Testis (tissue), 5 donors: ENCODE data around the gene TROAP. TPM values are rescaled to one million over a fixed set of nuclear protein-coding genes. Genes with fewer than 3 reads are reported as not detected.
A peak's percentile ranks its signal among the peaks of the same experiment; 100 is the strongest.

Source experiments
- DNase-seq: peaks from one replicate; pipeline ENCODE4 v3.0.0-alpha.2; 2019
- H3K27ac ChIP-seq, 2 donors: fragments of 200-600 bp; sonication (generic); one replicate each; pipeline ENCODE4 v1.5.1; 2019
- H3K27me3 ChIP-seq: fragments of 200-600 bp; sonication (generic); one replicate; pipeline ENCODE4 v1.5.1; 2019
- H3K36me3 ChIP-seq: fragments of 200-600 bp; sonication (generic); one replicate; pipeline ENCODE4 v1.5.1; 2017; ENCODE audit warnings: low read depth; ENCODE audit errors: missing control alignments
- H3K4me1 ChIP-seq: fragments of 200-600 bp; sonication (generic); one replicate; pipeline ENCODE4 v1.5.1; 2019
- H3K4me3 ChIP-seq, 2 donors: fragments of 200-600 bp; sonication (generic); one replicate each; pipeline ENCODE4 v1.5.1; 2017 to 2019
- H3K9me3 ChIP-seq: fragments of 200-600 bp; sonication (generic); one replicate; pipeline ENCODE4 v1.5.1; 2017
- POLR2A ChIP-seq: fragments of 450-650 bp; IDR thresholded peaks from one replicate; pipeline ENCODE4 v1.6.1; 2017; ENCODE audit warnings: antibody characterized with exemption, mild to moderate bottlenecking, moderate library complexity
- WGBS, 2 donors: methylation state at CpG; one replicate each; pipeline ENCODE4 v1.1.5; 2018; 5-methylcytosine and 5-hydroxymethylcytosine counted together
- intact Hi-C: fragments of 100-400 bp; cut with DNase I; formaldehyde crosslinking; loops from one replicate; pipeline ENCODE4 v1.15.1; 2023; ENCODE audit warnings: low total_unique reads
- long read RNA-seq, 2 donors: transcript quantifications; one replicate each; lab custom pipeline, GENCODE V29; 2026
- polyA plus RNA-seq: library from polyadenylated mRNA; stranded (reverse); fragments of 350-450 nt; fragmentation: Illumina TruSeq; extraction: RNeasy Lipid Tissue Mini Kit (QIAGEN cat#74804); gene quantifications from one replicate; pipeline ENCODE4 v1.2.3, GENCODE V29; 2014; ENCODE audit warnings: low read depth, low replicate concordance; ENCODE audit not compliant: insufficient read depth
- total RNA-seq, 2 donors: library from RNA; depleted of rRNA; stranded (reverse); fragments of >200 nt; gene quantifications; one replicate each; pipeline ENCODE4 v1.2.3, GENCODE V29; 2016
- TF ChIP-seq, protein P1 (sequence below), 3 experiments: fragments of 450-650 bp in 2 of 3; fragments of 200-600 bp in 1 of 3; sonication (generic) in 1 of 3; IDR thresholded peaks; one replicate each; pipeline ENCODE4 v1.5.1; 2016 to 2019; ENCODE audit warnings: antibody characterized with exemption in 3 of 3, mild to moderate bottlenecking in 2 of 3, moderate library complexity in 1 of 3

TROAP gene, protein sequence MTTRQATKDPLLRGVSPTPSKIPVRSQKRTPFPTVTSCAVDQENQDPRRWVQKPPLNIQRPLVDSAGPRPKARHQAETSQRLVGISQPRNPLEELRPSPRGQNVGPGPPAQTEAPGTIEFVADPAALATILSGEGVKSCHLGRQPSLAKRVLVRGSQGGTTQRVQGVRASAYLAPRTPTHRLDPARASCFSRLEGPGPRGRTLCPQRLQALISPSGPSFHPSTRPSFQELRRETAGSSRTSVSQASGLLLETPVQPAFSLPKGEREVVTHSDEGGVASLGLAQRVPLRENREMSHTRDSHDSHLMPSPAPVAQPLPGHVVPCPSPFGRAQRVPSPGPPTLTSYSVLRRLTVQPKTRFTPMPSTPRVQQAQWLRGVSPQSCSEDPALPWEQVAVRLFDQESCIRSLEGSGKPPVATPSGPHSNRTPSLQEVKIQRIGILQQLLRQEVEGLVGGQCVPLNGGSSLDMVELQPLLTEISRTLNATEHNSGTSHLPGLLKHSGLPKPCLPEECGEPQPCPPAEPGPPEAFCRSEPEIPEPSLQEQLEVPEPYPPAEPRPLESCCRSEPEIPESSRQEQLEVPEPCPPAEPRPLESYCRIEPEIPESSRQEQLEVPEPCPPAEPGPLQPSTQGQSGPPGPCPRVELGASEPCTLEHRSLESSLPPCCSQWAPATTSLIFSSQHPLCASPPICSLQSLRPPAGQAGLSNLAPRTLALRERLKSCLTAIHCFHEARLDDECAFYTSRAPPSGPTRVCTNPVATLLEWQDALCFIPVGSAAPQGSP
- 10 to 100 TPM; 22.8 to 36.1 TPM for total RNA-seq
- polyA plus RNA-seq = 61.7 TPM
- long read RNA-seq, donor 1, partial matches to known transcripts = 0 of 2 reads
- long read RNA-seq, donor 1, other reads (novel, unspliced or antisense) = 0 of 2 reads
- long read RNA-seq, donor 2, partial matches to known transcripts = 0 of 1 reads
- long read RNA-seq, donor 2, other reads (novel, unspliced or antisense) = 0 of 1 reads

DNA sequence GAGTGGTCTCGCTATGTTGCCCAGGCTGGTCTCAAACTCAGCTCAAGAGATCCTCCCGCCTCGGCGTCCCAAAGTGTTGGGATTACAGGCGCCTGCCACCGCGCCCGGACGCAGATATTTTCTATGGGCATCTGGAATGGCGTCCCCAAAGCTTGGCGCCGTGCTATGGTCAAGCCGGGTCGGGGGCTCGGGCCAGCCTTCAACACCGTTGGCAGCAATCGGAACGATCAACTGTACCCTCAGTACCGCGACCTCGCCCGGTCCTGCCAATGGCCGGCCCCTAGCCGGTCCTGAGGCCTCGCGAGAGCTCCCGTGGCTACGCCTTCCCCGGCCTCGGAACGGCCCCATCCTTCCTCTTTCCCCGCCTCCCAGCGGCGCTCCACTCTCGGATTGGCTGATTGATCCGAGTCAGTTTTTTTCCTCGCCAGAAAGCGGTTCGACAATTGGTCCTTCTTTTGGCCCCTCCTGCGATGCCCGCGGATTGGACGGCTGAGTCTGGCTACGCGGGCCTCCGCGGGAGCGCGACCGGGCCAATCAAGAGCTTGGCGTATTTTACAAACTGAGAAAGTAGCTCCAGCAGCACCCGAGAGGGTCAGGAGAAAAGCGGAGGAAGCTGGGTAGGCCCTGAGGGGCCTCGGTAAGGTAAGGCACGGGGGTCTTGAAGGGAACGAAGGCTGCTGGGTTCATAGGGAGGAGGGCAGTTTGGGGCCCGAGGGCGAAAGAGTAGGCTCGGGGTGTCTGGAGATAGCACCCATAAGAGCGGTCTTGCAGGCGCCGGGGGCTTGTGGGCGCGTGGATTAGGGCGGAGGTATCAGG lies at the start of gene TROAP:
Gene TROAP (plus strand): TSS at position 548 of the 816 bp plus-strand sequence. CDS start 354 bp downstream, outside the sequence.
- TF ChIP-seq, protein P1, sequence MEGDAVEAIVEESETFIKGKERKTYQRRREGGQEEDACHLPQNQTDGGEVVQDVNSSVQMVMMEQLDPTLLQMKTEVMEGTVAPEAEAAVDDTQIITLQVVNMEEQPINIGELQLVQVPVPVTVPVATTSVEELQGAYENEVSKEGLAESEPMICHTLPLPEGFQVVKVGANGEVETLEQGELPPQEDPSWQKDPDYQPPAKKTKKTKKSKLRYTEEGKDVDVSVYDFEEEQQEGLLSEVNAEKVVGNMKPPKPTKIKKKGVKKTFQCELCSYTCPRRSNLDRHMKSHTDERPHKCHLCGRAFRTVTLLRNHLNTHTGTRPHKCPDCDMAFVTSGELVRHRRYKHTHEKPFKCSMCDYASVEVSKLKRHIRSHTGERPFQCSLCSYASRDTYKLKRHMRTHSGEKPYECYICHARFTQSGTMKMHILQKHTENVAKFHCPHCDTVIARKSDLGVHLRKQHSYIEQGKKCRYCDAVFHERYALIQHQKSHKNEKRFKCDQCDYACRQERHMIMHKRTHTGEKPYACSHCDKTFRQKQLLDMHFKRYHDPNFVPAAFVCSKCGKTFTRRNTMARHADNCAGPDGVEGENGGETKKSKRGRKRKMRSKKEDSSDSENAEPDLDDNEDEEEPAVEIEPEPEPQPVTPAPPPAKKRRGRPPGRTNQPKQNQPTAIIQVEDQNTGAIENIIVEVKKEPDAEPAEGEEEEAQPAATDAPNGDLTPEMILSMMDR (IDR thresholded peaks at IDR 0.05) = no peak
- peak; percentile 55 for TF ChIP-seq POLR2A
- H3K36me3 ChIP-seq = no peaks in the 10 kb centered on the region
- no peaks in the 10 kb centered on the region for H3K9me3 ChIP-seq
- H3K27ac ChIP-seq = peak within 1 kb of the TSS; percentile 35 to 36
- peak; percentile 98 for DNase-seq
- 0 to 1% methylated on average over 64 of the region's 65 CpGs for WGBS, 2 donors
- H3K27me3 ChIP-seq = no peaks in the 10 kb centered on the region
- intact Hi-C loops = no loop called here
- H3K4me1 ChIP-seq = no peaks in the 10 kb centered on the region
- peak within 1 kb of the TSS; percentile 61 to 73 for H3K4me3 ChIP-seq

DNA sequence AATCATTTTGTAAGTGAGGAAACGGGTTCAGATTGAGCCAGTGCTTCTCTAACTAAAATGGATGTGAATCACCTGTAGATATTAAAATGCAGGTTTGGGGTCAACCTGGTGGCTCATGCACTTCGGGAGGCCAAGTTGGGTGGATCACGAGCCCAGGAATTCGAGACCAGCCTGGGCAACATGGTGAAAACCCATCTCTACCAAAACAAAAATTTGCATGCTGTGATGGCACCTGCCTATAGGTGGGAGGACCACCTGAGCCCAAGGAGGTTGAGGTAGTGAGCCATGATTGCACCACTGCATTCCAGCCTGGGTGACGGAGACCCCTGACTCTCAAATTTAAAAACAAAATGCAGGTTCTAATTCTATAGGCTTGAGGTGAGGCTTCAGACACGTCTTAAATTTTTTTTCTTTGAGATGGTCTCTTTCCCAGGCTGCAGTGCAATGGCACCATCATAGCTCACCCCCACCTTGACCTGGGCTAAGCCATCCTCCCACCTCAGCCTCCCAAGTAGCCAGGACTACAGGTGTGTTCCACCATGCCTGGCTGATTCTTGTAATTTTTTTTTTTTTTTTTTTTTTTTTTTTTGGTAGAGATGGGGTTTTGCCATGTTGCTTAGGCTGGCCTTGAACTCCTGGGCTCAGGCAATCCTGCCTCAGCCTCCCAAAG lies 49.2 kb upstream of the TROAP start:
- Histone ChIP-seq H3K27me3 (no peaks in the 10 kb centered on the region), H3K27ac (no peak overlapping the region), H3K9me3 (no peaks in the 10 kb centered on the region), H3K36me3 (no peaks in the 10 kb centered on the region), H3K4me3 (no peak overlapping the region), H3K4me1 (no peaks in the 10 kb centered on the region)
- intact Hi-C loops = no loop called here
- TF ChIP-seq, protein P1 (IDR thresholded peaks at IDR 0.05) = no peak
- TF ChIP-seq POLR2A = no peak
- no peak for DNase-seq
- whole genome bisulfite sequencing, 2 donors = 89 to 92% methylated on average over 6 of the region's 6 CpGs

DNA sequence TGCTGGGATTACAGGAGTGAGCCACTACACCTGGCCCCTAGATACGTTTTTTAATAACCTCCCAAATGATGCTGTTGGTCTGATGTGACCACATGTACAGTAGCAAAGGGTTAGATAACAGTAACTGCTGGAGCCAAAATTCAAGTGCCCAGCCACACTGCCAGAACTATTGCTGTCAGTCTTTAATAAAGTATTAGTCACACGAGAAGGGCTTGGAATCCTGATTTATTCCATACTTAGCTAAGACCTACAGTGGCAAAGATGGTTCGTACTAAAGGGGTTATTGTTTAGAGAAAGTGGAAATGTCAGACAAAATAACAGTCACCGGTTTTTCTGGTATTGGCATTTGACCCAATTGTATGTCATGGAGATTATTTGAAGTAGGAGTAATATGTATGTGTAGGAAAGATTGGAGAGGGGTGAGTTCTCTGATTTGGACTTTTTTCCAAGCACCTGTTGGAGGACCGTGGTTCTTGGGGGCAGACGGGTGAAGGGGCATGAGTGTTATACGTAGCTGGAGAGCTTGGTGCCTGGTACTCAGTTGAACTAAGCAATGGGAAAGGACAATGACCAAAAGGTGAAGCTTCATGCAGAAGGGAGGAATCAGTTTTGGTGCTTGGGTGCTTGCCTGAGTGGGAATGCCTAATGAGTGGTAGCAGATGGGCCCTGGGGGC lies 48.5 kb upstream of the TROAP start:
- TF ChIP-seq, protein P1 (IDR thresholded peaks at IDR 0.05) = no peak
- TF ChIP-seq POLR2A = no peak
- H3K4me1 ChIP-seq = no peaks in the 10 kb centered on the region
- H3K36me3 ChIP-seq = no peaks in the 10 kb centered on the region
- H3K27me3 ChIP-seq = no peaks in the 10 kb centered on the region
- 89 to 90% methylated on average over 7 of the region's 7 CpGs for WGBS, 2 donors
- no peak overlapping the region for H3K27ac ChIP-seq
- no peaks in the 10 kb centered on the region for H3K9me3 ChIP-seq
- no peak for DNase-seq
- intact Hi-C loops = no loop called here
- H3K4me3 ChIP-seq = no peak overlapping the region
